Hepatic stellate cell (primary cell): ENCODE measurements around the gene DAGLA.

ENCODE experiments used
- DNase-seq: peaks from one replicate; pipeline ENCODE4 v3.0.0; 2011; ENCODE audit warnings: low spot score

DAGLA gene

GRCh38 chr11:61747192-61747966, 67.2 kb downstream of the DAGLA start:
- peak; percentile 86 for DNase-seq

- DNase-seq: no peak
Observed at GRCh38 chr11:61747967-61748285, 67.7 kb downstream of the DAGLA start.

- DNase-seq: no peak
Observed at GRCh38 chr11:61749591-61750217, 69.5 kb downstream of the DAGLA start.

GRCh38 chr11:61750631-61751273, 70.6 kb downstream of the DAGLA start:
- DNase-seq: no peak

- no peak for DNase-seq
Observed at GRCh38 chr11:61751384-61751783, 71.2 kb downstream of the DAGLA start.

- DNase-seq: peak; percentile 82
Observed at GRCh38 chr11:61752117-61752924, 72.1 kb downstream of the DAGLA start, which contains the start of gene MYRF. MYRF (plus strand) TSS chr11:61752636; CDS start chr11:61752745, 109 bp downstream.

- no peak for DNase-seq
Observed at GRCh38 chr11:61752925-61753521, 72.8 kb downstream of the DAGLA start.

- DNase-seq: no peak
Observed at GRCh38 chr11:61753672-61754071, 73.5 kb downstream of the DAGLA start.

- no peak for DNase-seq
Observed at GRCh38 chr11:61754534-61755482, 74.6 kb downstream of the DAGLA start.

GRCh38 chr11:61756147-61756451, 75.9 kb downstream of the DAGLA start:
- DNase-seq: no peak

GRCh38 chr11:61756452-61757212, 76.4 kb downstream of the DAGLA start:
- peak; percentile 72 for DNase-seq

- no peak for DNase-seq
Observed at GRCh38 chr11:61757213-61757862, 77.1 kb downstream of the DAGLA start.

- DNase-seq: no peak
Observed at GRCh38 chr11:61760946-61761345, 80.8 kb downstream of the DAGLA start.

- DNase-seq: no peak
Observed at GRCh38 chr11:61761440-61762222, 81.4 kb downstream of the DAGLA start.

GRCh38 chr11:61762223-61762615, 82.0 kb downstream of the DAGLA start:
- DNase-seq: no peak

- DNase-seq: no peak
Observed at GRCh38 chr11:61762798-61763197, 82.6 kb downstream of the DAGLA start.

GRCh38 chr11:61763930-61764605, 83.9 kb downstream of the DAGLA start:
- DNase-seq: no peak

- DNase-seq: no peak
Observed at GRCh38 chr11:61764606-61765260, 84.5 kb downstream of the DAGLA start.
